ENCODE data around the gene SMOC1. TPM values are rescaled to one million over a fixed set of nuclear protein-coding genes. Genes with fewer than 3 reads are reported as not detected.
"Not testable (repeated sequence)": the region's sequence is repeated elsewhere in the genome, so short reads cannot be mapped to it uniquely, and the experiment has no call there.

The SMOC1 gene
- total RNA-seq, 1 donor from 2014 or later, result 0.22 TPM

DNA sequence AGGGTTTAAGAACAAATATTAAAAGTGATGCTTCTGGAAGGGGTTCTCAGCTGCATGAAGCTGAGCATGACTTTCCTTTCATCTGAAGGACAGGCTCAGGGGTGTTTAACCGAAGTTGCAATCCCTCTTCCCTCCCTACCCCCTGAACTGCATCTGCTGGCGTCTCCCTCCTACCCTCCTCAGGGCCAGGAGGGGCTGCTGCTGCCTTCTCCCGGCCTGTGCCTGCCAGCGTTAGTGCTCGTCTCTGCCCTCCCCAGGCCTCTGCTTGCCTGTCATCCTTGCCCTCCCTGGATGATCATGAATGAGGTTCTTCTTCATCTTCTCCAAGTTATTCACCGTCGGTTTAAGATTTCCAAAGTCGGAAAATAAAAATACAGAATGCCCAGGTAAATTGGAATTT lies 12.2 kb downstream of the SMOC1 start:
- DNase-seq (ENCODE audit: low spot score), result no peak
- intact Hi-C loops (cut with DNase I), result no loop called here

GRCh38 chr14:69895109-69895508 lies 15.9 kb downstream of the SMOC1 start:
- DNase-seq (ENCODE audit: low spot score), result no peak
- intact Hi-C loops (cut with DNase I), result no loop called here

DNA sequence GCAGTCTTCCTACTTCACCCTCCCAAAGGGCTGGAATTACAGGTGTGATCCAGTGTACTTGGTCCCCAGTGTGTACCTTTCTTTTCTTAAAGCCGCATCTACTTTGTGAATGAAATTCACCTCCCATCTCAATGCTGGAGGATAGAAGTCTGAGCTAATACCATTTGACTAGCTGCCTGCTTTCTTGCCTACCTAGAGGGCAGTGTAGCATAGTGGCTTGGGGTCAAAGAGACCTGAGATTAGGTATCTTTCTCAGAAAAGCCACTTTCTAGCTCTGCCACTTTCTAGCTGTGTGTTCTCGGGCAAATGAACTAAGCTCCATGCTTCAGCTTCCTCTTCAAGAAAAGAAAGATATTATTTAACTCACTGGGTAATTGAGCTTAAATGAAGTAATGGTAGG lies 16.9 kb downstream of the SMOC1 start:
- intact Hi-C loops (cut with DNase I), result no loop called here
- DNase-seq (ENCODE audit: low spot score), result no peak

DNA sequence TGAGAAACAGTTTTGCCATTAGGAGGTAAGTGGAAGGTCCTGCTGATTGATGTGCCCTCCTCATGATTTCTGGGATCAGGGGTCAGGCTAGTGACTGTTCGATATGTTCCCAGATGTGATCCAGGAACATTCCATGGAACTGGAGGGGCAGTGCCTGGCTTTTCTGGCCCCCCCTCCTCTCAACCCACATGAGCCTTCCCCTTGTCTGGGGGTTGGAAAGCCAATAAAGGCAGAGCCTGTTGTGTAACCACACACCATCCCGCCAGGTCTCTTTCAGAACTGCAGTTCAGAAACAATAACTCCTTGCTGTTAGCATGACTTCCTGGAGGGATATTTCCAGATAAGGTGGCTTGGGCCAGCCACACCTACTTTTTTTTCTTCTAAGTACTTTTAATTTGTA lies 17.8 kb downstream of the SMOC1 start:
- DNase-seq (ENCODE audit: low spot score), result no peak
- intact Hi-C loops (cut with DNase I), result no loop called here

GRCh38 chr14:69900603-69901002 lies 21.4 kb downstream of the SMOC1 start:
- DNase-seq (ENCODE audit: low spot score), result no peak
- intact Hi-C loops (cut with DNase I), result no loop called here

GRCh38 chr14:69901113-69901951 lies 22.1 kb downstream of the SMOC1 start:
- DNase-seq (ENCODE audit: low spot score), result no peak
- intact Hi-C loops (cut with DNase I), result no loop called here

GRCh38 chr14:69903046-69903445 lies 23.8 kb downstream of the SMOC1 start:
- DNase-seq (ENCODE audit: low spot score); intact Hi-C loops (cut with DNase I): not testable (repeated sequence)

DNA sequence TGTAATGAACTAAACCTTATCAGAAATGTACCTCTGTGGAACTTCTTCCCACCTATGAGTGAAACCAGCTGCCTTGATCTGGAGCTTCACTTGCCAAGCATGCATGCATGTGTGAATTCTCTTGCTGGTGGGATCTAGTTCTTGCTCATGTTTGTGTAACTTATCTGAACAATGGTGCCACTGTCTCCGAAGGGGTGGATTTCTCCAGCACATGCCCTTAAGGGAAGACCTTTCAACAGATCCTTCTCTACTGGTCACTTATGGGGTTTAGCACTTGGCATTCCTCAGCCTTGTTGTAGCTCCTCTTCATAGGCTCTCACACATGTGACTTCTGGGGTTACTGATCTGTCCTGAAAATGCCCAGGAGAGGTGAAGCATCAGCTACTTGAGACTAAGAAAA lies 25.0 kb downstream of the SMOC1 start:
- no peak for DNase-seq (ENCODE audit: low spot score)
- intact Hi-C loops (cut with DNase I), result no loop called here

DNA sequence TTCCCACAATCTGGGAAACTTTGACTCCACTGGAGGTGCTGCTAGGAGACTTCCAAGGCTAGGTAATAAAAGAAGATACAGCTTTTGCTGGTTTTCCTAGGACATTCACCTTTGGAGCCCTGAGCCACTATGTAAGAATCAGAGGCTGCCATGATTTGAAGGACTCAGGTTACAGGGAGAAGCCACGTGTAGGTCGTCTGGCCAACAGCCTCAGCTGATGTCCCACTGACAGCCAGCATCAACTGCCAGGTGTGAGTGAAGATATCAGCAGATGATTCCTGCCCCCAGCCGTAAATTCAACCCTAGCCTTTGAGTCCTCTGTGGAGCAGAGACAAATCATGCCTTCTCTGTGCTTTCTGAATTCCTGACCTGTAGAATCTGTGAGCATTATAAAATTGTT lies 27.0 kb downstream of the SMOC1 start:
- intact Hi-C loops (cut with DNase I), result no loop called here
- no peak for DNase-seq (ENCODE audit: low spot score)

- intact Hi-C loops (cut with DNase I), result no loop called here
- no peak for DNase-seq (ENCODE audit: low spot score)
Measured at GRCh38 chr14:69909826-69910550, 30.8 kb downstream of the SMOC1 start.

DNA sequence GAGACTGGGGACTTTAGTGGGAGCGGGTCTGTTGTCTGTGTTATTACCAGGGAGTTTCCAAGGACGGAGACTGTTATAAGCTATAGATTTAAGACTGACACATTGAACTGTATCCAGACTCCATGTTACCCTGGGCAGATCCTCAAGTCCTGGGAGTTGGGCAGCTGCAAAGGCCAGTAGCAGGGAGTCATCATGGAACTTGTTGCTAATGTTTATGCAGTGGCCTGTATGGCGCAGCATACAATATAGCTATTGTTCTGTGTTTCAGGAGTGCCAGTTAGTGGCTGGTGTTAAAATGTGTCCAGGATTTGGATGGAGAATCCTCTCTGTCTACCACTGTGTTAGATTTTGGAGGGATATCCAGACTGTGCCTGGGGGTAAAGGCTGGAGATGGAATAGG lies 31.7 kb downstream of the SMOC1 start:
- intact Hi-C loops (cut with DNase I), result no loop called here

DNA sequence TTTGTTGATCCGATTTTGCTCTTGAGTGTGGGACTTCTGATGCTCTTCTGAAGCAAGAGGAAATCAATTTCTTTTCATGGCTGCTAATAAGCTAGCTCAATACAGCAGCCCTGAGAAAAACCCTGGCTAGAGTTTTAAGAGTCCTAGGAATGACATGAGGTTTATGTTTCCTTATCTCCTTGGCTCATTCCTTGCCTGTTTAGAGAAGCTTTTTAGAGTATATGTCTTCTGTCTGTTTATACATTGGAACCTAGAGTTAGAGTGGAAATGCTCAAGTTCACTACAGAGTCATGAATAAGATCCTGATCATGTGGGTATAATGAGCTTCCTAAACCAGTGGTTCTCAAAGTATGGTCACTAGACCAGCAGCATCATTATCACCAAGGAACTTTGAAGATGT lies 34.5 kb downstream of the SMOC1 start:
- DNase-seq (ENCODE audit: low spot score), result no peak
- intact Hi-C loops (cut with DNase I), result no loop called here

More for the DNA sequence above, 31.7 kb downstream of the SMOC1 start:
- DNase-seq (ENCODE audit: low spot score), result no peak

DNA sequence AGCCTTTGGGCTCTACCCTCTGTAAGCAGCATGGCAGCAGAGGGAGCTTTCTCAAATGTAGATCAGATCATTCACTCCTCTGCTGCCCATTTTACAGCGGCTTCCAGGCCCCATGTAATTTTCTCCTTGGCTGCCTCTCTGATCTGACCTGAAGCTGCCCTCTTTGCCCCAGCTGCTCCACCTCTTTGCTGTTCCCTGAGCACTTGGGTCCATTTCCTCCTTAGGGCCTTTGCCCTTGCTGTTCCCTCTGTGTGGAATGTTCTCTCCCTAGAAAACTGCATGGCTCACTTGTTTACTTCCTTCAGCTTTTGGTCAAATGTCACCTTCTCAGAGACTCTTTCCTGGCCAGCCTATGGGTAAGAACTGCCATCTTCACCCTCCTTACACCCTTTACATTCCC lies 37.2 kb downstream of the SMOC1 start:
- no peak for DNase-seq (ENCODE audit: low spot score)
- intact Hi-C loops (cut with DNase I), result no loop called here

- intact Hi-C loops (cut with DNase I), result no loop called here
- DNase-seq (ENCODE audit: low spot score), result no peak
Measured at GRCh38 chr14:69917287-69917686, 38.1 kb downstream of the SMOC1 start.

GRCh38 chr14:69919815-69920214 lies 40.6 kb downstream of the SMOC1 start:
- DNase-seq (ENCODE audit: low spot score), result no peak
- intact Hi-C loops (cut with DNase I), result no loop called here

- intact Hi-C loops (cut with DNase I), result no loop called here
- DNase-seq (ENCODE audit: low spot score), result no peak
Measured at GRCh38 chr14:69921052-69921451, 41.8 kb downstream of the SMOC1 start.

- intact Hi-C loops (cut with DNase I), result no loop called here
- DNase-seq (ENCODE audit: low spot score), result no peak
Measured at GRCh38 chr14:69922198-69922597, 43.0 kb downstream of the SMOC1 start.

DNA sequence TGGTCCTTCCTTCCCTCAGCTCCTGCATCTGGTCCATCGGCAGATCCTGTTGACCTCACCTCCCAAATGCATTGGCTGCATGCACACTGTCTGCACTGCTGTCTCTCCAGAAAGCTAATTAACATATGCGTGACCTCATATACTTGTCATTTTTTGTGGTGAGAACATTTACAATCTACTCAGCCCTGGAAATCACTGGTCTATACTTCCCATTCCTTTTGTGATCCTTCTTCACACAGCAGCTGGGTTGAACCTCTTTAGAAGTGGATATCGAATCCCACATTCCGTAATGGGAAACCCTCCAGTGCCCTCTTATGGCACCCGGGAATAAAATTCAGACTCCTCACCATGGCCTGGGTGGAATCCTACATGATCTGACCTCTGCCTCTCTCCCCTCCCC lies 45.0 kb downstream of the SMOC1 start:
- intact Hi-C loops (cut with DNase I), result no loop called here
- DNase-seq (ENCODE audit: low spot score), result no peak

GRCh38 chr14:69928111-69928523 lies 48.9 kb downstream of the SMOC1 start:
- DNase-seq (ENCODE audit: low spot score), result no peak
- intact Hi-C loops (cut with DNase I), result no loop called here

DNA sequence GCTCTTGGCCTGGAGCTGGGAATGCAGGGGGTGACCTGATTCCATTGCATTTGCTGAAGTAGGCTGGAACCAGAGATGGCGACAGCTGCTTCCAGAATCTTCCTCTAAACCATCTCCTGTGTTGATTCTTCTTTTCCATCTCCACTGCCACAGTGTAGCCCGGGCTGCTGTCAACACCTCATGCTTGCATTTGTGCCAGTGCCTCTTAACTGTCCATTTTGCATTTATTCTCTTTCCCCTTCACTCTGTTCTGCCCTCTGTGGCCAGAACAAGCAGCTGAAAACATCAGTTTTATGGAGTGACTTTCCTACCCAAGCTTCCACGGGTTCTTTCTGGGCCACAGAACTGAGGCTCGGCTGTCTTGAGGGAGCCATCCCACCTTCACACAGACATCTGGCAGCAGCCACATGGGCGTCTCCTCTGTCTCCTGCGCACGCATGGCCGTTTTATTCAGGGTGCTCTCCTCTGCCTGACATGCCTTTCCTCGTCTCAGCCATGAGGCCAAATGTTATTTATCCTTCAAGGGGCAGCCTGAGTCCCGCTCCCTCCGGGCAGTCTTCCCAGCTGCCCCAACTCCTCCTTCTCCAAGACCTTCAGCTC lies 51.7 kb downstream of the SMOC1 start:
- DNase-seq (ENCODE audit: low spot score), result no peak
- intact Hi-C loops (cut with DNase I), result no loop called here

- intact Hi-C loops (cut with DNase I), result no loop called here
- DNase-seq (ENCODE audit: low spot score), result no peak
Measured at GRCh38 chr14:69931960-69932359, 52.7 kb downstream of the SMOC1 start.

All from cardiac septum (tissue), 1 donor.